Natural killer cell (primary cell): ENCODE results near the gene CHST8. TPM values are rescaled to one million over a fixed set of nuclear protein-coding genes. Genes with fewer than 3 reads are reported as not detected.

Experiments used
- ATAC-seq, 3 donors: fragments of 150-1000 bp in 2 of 3; fragments of 200-7000 bp in 1 of 3; cut with Tn5 transposase; 1 replicate in 1 of 3; 2 replicates in 2 of 3; pipeline ENCODE4 v1.10.0; 2021; ENCODE audit warnings: mild to moderate bottlenecking in 2 of 3, moderate library complexity in 2 of 3
- DNase-seq, 2 donors: peaks; one replicate each; pipeline versions ENCODE4 v3.0.0 to v3.0.0-alpha.2; 2013 to 2021; ENCODE audit warnings: mixed read lengths in 1 of 2
- H3K27ac ChIP-seq: one replicate; pipeline ENCODE4 v1.5.1; 2013; ENCODE audit warnings: mild to moderate bottlenecking, low read length
- H3K27me3 ChIP-seq: one replicate; pipeline ENCODE4 v1.6.1; 2013; ENCODE audit warnings: low read length; ENCODE audit not compliant: control insufficient read depth, insufficient read depth
- H3K36me3 ChIP-seq: one replicate; pipeline ENCODE4 v1.6.1; 2013; ENCODE audit warnings: low read length; ENCODE audit not compliant: control insufficient read depth, insufficient read depth
- H3K4me1 ChIP-seq: one replicate; pipeline ENCODE4 v1.6.1; 2013; ENCODE audit warnings: low read length; ENCODE audit not compliant: control insufficient read depth, insufficient read depth
- H3K4me3 ChIP-seq: one replicate; pipeline ENCODE4 v1.5.1; 2013; ENCODE audit warnings: low read length
- H3K9me3 ChIP-seq: one replicate; pipeline ENCODE4 v1.6.1; 2013; ENCODE audit warnings: low read length; ENCODE audit not compliant: control insufficient read depth, insufficient read depth
- H3K27ac Mint-ChIP-seq, 2 donors: one replicate each; pipeline ENCODE4 v1.8.0; 2022; ENCODE audit warnings: mild to moderate bottlenecking in 2 of 2, mixed read lengths in 2 of 2, moderate library complexity in 1 of 2
- H3K27me3 Mint-ChIP-seq, 2 donors: one replicate each; pipeline ENCODE4 v1.8.0; 2022; ENCODE audit warnings: low read depth in 2 of 2, mixed read lengths in 2 of 2
- H3K36me3 Mint-ChIP-seq: one replicate; pipeline ENCODE4 v1.8.0; 2022; ENCODE audit warnings: mixed read lengths
- H3K4me1 Mint-ChIP-seq, 2 donors: one replicate each; pipeline ENCODE4 v1.8.0; 2022; ENCODE audit warnings: mixed read lengths in 2 of 2
- H3K4me3 Mint-ChIP-seq: one replicate; pipeline ENCODE4 v1.8.0; 2022; ENCODE audit warnings: mild to moderate bottlenecking, moderate library complexity, mixed read lengths
- H3K9me3 Mint-ChIP-seq, 2 donors: one replicate each; pipeline ENCODE4 v1.8.0; 2022; ENCODE audit warnings: mixed read lengths in 2 of 2
- WGBS: methylation state at CpG from one replicate; pipeline ENCODE4 v1.1.7; 2013; ENCODE audit warnings: missing lambda C conversion rate; ENCODE audit not compliant: insufficient coverage; 5-methylcytosine and 5-hydroxymethylcytosine counted together
- intact Hi-C: fragments of 100-400 bp; cut with micrococcal nuclease; formaldehyde crosslinking; loops from one replicate; pipeline ENCODE4 v1.14.2; 2022
- total RNA-seq, 4 donors: library from RNA; stranded (reverse); fragments of 120-200 nt in 1 of 4; gene quantifications; one replicate each; pipeline versions ENCODE4 v1.2.3 to v1.2.4, GENCODE V29; 2013 to 2022
- TF ChIP-seq, protein P1 (sequence below): fragments of 200-600 bp; IDR thresholded peaks from one replicate; pipeline ENCODE4 v1.8.0; 2022; ENCODE audit warnings: antibody characterized with exemption

Gene CHST8
- total RNA-seq, 3 donors from 2014 or later (not counting 1 experiment from before 2014, with no cell fraction given), result not detected

DNA sequence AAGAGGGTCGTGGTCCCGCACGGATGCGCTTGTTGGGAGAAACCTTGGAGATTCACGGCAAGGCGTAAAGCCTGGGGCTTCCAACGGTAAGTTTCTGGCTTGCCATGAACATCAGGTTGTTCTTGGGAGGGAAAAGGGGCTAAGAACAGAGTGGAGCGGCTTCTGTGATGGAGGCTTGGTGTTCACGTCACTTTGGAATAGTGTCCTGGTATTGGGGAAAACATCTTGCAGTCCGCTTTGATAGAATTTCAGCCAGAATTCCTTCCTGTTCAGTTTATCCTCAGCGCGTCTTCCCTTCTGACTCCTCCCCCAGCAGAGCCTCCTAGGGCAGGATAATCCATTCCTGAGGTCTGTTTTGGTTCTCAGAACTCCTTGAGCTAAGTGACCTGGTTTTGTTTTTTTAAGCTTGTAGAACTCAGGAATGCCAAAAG lies 176.9 kb downstream of the CHST8 start:
- H3K27ac ChIP-seq, result no peak overlapping the region
- no peaks in the 10 kb centered on the region for H3K27me3 ChIP-seq
- H3K4me1 Mint-ChIP-seq, result no peaks in the 10 kb centered on the region
- no peaks in the 10 kb centered on the region for H3K36me3 Mint-ChIP-seq
- no peak overlapping the region for H3K4me3 Mint-ChIP-seq
- H3K9me3 ChIP-seq, result no peaks in the 10 kb centered on the region
- no peak for ATAC-seq
- H3K4me1 ChIP-seq, result peaks cover 6% of the 10 kb centered on the region
- WGBS, result 93% methylated on average over 12 of the region's 12 CpGs
- H3K36me3 ChIP-seq, result no peaks in the 10 kb centered on the region
- H3K9me3 Mint-ChIP-seq, result no peaks in the 10 kb centered on the region
- no peak for DNase-seq
- TF ChIP-seq, protein P1, sequence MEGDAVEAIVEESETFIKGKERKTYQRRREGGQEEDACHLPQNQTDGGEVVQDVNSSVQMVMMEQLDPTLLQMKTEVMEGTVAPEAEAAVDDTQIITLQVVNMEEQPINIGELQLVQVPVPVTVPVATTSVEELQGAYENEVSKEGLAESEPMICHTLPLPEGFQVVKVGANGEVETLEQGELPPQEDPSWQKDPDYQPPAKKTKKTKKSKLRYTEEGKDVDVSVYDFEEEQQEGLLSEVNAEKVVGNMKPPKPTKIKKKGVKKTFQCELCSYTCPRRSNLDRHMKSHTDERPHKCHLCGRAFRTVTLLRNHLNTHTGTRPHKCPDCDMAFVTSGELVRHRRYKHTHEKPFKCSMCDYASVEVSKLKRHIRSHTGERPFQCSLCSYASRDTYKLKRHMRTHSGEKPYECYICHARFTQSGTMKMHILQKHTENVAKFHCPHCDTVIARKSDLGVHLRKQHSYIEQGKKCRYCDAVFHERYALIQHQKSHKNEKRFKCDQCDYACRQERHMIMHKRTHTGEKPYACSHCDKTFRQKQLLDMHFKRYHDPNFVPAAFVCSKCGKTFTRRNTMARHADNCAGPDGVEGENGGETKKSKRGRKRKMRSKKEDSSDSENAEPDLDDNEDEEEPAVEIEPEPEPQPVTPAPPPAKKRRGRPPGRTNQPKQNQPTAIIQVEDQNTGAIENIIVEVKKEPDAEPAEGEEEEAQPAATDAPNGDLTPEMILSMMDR, result no peak
- peaks cover 11 to 22% of the 10 kb centered on the region in 2 donors for H3K27me3 Mint-ChIP-seq
- H3K27ac Mint-ChIP-seq, result no peak overlapping the region
- intact Hi-C loops, result loop anchor here (1.0 kb wide), 1 partner anchor 26 kb away; no protein-coding TSS in a partner anchor
- H3K4me3 ChIP-seq, result no peak overlapping the region

DNA sequence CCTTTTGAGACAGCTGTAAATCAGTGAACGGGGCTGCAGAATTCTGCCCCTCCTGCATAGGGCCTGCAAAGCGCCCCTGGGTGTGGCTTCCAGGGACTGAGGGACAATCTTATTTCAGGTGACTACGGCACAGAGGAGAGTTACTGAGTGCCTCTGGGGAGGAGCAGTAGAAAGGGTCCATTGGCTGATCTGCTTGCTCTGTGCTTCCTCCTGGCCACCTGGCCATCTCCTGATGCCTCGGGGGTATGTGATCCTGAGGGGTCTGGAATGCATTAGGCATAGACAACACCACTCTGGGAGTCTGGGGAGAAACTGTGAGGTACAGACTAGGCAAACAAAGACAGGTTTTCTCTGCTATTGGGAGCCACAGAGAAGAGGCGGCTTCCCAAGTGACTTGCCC lies 177.7 kb downstream of the CHST8 start:
- Histone ChIP-seq H3K9me3 (no peaks in the 10 kb centered on the region), H3K27ac (no peak overlapping the region), H3K27me3 (no peaks in the 10 kb centered on the region), H3K36me3 (no peaks in the 10 kb centered on the region), H3K4me3 (no peak overlapping the region), H3K4me1 (peaks cover 6% of the 10 kb centered on the region)
- 88% methylated on average over 5 of the region's 5 CpGs for WGBS
- H3K27ac Mint-ChIP-seq, result no peak overlapping the region
- peaks cover 11 to 19% of the 10 kb centered on the region in 2 donors for H3K27me3 Mint-ChIP-seq
- TF ChIP-seq, protein P1, result no peak
- intact Hi-C loops, result loop anchor here (1.0 kb wide), 1 partner anchor 25 kb away; no protein-coding TSS in a partner anchor
- H3K36me3 Mint-ChIP-seq, result no peaks in the 10 kb centered on the region
- H3K4me3 Mint-ChIP-seq, result no peak overlapping the region
- H3K4me1 Mint-ChIP-seq, result no peaks in the 10 kb centered on the region
- no peak for ATAC-seq
- H3K9me3 Mint-ChIP-seq, result no peaks in the 10 kb centered on the region
- DNase-seq, result no peak

DNA sequence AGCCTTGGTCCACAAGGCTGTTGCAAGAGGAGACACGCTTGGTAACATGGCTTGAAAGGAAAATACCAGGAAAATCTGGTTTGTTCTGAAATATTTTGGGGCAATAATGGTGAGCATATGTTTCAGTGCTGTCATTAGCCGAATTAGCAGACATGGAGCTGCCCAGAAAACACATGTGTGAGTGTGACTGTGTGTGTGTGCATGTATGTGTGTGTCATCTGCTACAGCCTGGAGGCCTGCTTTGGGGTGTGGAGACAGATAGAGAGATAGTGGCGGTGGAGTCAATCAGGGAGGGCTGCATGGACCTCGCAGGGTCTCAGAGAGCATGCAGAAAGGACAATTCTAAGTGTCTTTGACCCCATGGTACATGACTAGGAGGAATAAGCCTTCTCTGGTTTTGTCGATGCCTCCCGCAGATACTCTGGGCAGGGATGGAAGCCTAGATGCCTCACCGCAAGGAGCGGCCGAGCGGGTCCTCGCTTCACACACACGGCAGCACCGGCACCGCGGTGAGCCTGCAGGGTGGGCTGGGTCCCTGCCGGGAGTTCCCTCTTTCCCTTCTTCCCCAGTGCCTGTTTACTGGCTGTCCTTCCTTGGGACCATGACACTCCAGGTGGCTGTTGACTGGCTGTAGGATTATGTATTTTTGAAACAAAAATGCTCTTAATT lies 178.4 kb downstream of the CHST8 start:
- TF ChIP-seq, protein P1, result no peak
- H3K27me3 ChIP-seq, result no peaks in the 10 kb centered on the region
- H3K36me3 Mint-ChIP-seq, result no peaks in the 10 kb centered on the region
- H3K9me3 ChIP-seq, result no peaks in the 10 kb centered on the region
- peaks cover 6% of the 10 kb centered on the region for H3K4me1 ChIP-seq
- no peaks in the 10 kb centered on the region for H3K9me3 Mint-ChIP-seq
- H3K4me3 Mint-ChIP-seq, result no peak overlapping the region
- H3K4me3 ChIP-seq, result no peak overlapping the region
- intact Hi-C loops, result no loop called here
- H3K27ac Mint-ChIP-seq, result no peak overlapping the region
- peaks cover 7 to 19% of the 10 kb centered on the region in 2 donors for H3K27me3 Mint-ChIP-seq
- no peaks in the 10 kb centered on the region for H3K36me3 ChIP-seq
- ATAC-seq (no peak), DNase-seq (no peak)
- 96% methylated on average over 15 of the region's 16 CpGs for WGBS
- H3K27ac ChIP-seq, result no peak overlapping the region
- H3K4me1 Mint-ChIP-seq, result no peaks in the 10 kb centered on the region

DNA sequence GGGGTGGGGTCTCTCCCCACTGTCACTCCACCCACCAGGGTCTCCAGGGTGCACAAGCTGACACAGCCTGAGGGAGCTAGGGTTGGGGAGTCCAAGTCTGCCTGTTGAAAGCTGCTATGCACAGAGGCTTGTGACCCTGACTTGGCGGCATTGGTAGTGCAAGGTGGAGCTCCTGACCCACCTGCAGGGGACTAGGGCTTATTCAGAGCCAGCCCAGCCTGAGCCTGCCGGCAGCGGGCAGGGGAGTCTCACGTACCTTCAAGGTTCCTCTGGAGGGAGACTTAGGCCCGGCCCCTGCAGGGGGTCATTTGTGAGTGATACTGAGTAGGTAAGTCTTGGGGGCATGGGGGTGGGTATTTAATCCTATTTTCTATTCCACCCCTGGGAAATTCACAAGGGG lies 179.7 kb downstream of the CHST8 start:
- DNase-seq (no peak), ATAC-seq (no peak)
- H3K4me3 ChIP-seq, result no peak overlapping the region
- no peak overlapping the region for H3K27ac ChIP-seq
- H3K4me1 ChIP-seq, result peaks cover 9% of the 10 kb centered on the region
- Mint-ChIP-seq H3K4me1 (peaks cover 0 to 7% of the 10 kb centered on the region in 2 donors), H3K4me3 (no peak overlapping the region), H3K36me3 (no peaks in the 10 kb centered on the region), H3K9me3 (no peaks in the 10 kb centered on the region), H3K27ac (no peak overlapping the region), H3K27me3 (peaks cover 7 to 19% of the 10 kb centered on the region in 2 donors)
- H3K9me3 ChIP-seq, result no peaks in the 10 kb centered on the region
- intact Hi-C loops, result no loop called here
- H3K27me3 ChIP-seq, result no peaks in the 10 kb centered on the region
- no peaks in the 10 kb centered on the region for H3K36me3 ChIP-seq
- 91% methylated on average over 5 of the region's 5 CpGs for WGBS
- TF ChIP-seq, protein P1, result no peak
